ENCODE measurements around the gene TOP2A. TPM values are rescaled to one million over a fixed set of nuclear protein-coding genes. Genes with fewer than 3 reads are reported as not detected.
A peak's percentile ranks its signal among the peaks of the same experiment; 100 is the strongest.

The TOP2A gene
- total and polyA plus RNA-seq, 9 of the 15 experiments (the other 6 are each of a cell fraction or from before 2014, with no cell fraction given), result 133 to 347 (median 259) TPM

- WGBS (ENCODE audit: insufficient coverage, low coverage, missing lambda C conversion rate), result 81% methylated on average over 13 of the region's 13 CpGs
- Histone ChIP-seq H3K9me1 (ENCODE audit: control insufficient read depth, insufficient read depth, low read length) (no peaks in the 10 kb centered on the region), H3K79me2 (ENCODE audit: control insufficient read depth, insufficient read depth, low read length) (peaks cover 27% of the 10 kb centered on the region), H3K27ac (ENCODE audit: extremely low read depth, low read depth, low read length) (no peak overlapping the region), H3K4me2 (ENCODE audit: insufficient read depth, low read length) (no peak overlapping the region), H3K4me1 (replicated peaks in 1 of 2; ENCODE audit: control insufficient read depth in 2 of 2, insufficient read depth in 2 of 2, low read length in 2 of 2) (peaks cover 26 to 50% of the 10 kb centered on the region in 2 experiments), H4K20me1 (replicated peaks; ENCODE audit: control insufficient read depth, insufficient read depth, low read length) (no peaks in the 10 kb centered on the region; the same call in 1 of the 2 replicates), H3K4me3 (no peak overlapping the region), H3K27me3 (ENCODE audit: control insufficient read depth in 2 of 2, insufficient read depth in 2 of 2, low read length in 2 of 2) (no peaks in the 10 kb centered on the region), H3K9ac (ENCODE audit: insufficient read depth in 1 of 2, low read depth in 2 of 2, low read length in 2 of 2) (peak overlapping the region in 1 of 2 experiments; percentile 38; a peak in 2 of 4 replicates), H3K36me3 (ENCODE audit: control insufficient read depth, insufficient read depth, low read length) (peaks cover 32% of the 10 kb centered on the region; the same call in 2 of the 3 replicates), H3K9me3 (replicated peaks; ENCODE audit: control insufficient read depth, insufficient read depth, low read depth, low read length) (no peaks in the 10 kb centered on the region), H2AFZ (ENCODE audit: low read depth, low read length) (no peak overlapping the region)
- in situ Hi-C loops (cut with MboI) (no loop called here), intact Hi-C loops (cut with micrococcal nuclease) (no loop called here)
- ChIA-PET POLR2A (interaction anchor here (0.6 to 1.1 kb wide), 4 partner anchors 14 to 79 kb away, joined by 3 to 4 read pairs (median 3); partner anchors contain the start of gene TOP2A), CTCF (ENCODE audit: low intra/inter-chr PET ratio) (no interaction called here)
- DNase-seq (ENCODE audit: extremely low read depth in 1 of 4, low spot score in 3 of 4) (no peak), FAIRE-seq (no peak), ATAC-seq (no peak)
- BruUV-seq (replicated peaks), result no TSS peak
- TF ChIP-seq RBFOX2 (IDR thresholded peaks at IDR 0.05; ENCODE audit: low read depth, low read length), result 0 out of 2 replicates have a peak, but pooled peaks have one; percentile 24
- no peak for TF ChIP-seq THRA (IDR thresholded peaks at IDR 0.05)
Measured at GRCh38 chr17:40338941-40339649, 78.6 kb downstream of the TOP2A start.

Small RNA genes within 50 kb of the gene (small RNA-seq; reads per million reads assigned to genes)
- gene RF00019 (not detected), gene RNA5SP441 (not detected)

Other genes with a start within 250 kb of the TOP2A start
Only the 7 nearest of the 10 such genes appear.
- gene WIPF2, start 198.6 kb downstream of the TOP2A start, total RNA-seq (2014; rRNA removed), result 4.0 and 5.3 TPM in 2 replicates
- 4.5 and 5.1 TPM in 2 replicates for gene WIPF2, start 198.6 kb downstream of the TOP2A start, total RNA-seq (2014; rRNA removed; fragmentation: Illumina TruSeq; extraction: Trizol)
- gene WIPF2, start 198.6 kb downstream of the TOP2A start, total RNA-seq (2015; rRNA removed; fragmentation: Illumina TruSeq; extraction: Trizol), result 4.9 and 5.3 TPM in 2 replicates
- gene WIPF2, start 198.6 kb downstream of the TOP2A start, total RNA-seq (2021), result 13.9 and 15.0 TPM in 2 replicates
- gene WIPF2, start 198.6 kb downstream of the TOP2A start, polyA plus RNA-seq (2011; rRNA removed), result 3.6 and 5.3 TPM in 2 replicates
- 10.7 and 11.0 TPM in 2 replicates for gene WIPF2, start 198.6 kb downstream of the TOP2A start, polyA plus RNA-seq (2014; fragmentation: Illumina TruSeq; extraction: Trizol)
- gene WIPF2, start 198.6 kb downstream of the TOP2A start, polyA plus RNA-seq (2014; fragmentation: Nextera tagmentation; extraction: Ambion mirVana), result 1 to 10 TPM; 3.9 to 4.5 TPM
- 6.5 and 7.9 TPM in 2 replicates for gene WIPF2, start 198.6 kb downstream of the TOP2A start, polyA plus RNA-seq (2014; rRNA removed)
- 67.4 and 78.9 TPM in 2 replicates for gene CDC6, start 130.0 kb downstream of the TOP2A start, total RNA-seq (2014; rRNA removed)
- 119 and 133 TPM in 2 replicates for gene CDC6, start 130.0 kb downstream of the TOP2A start, total RNA-seq (2014; rRNA removed; fragmentation: Illumina TruSeq; extraction: Trizol)
- 110 and 112 TPM in 2 replicates for gene CDC6, start 130.0 kb downstream of the TOP2A start, total RNA-seq (2015; rRNA removed; fragmentation: Illumina TruSeq; extraction: Trizol)
- gene CDC6, start 130.0 kb downstream of the TOP2A start, total RNA-seq (2021), result 121 and 126 TPM in 2 replicates
- 63.3 and 106 TPM in 2 replicates for gene CDC6, start 130.0 kb downstream of the TOP2A start, polyA plus RNA-seq (2011; rRNA removed)
- gene CDC6, start 130.0 kb downstream of the TOP2A start, polyA plus RNA-seq (2014; fragmentation: Illumina TruSeq; extraction: Trizol), result 141 and 150 TPM in 2 replicates
- gene CDC6, start 130.0 kb downstream of the TOP2A start, polyA plus RNA-seq (2014; fragmentation: Nextera tagmentation; extraction: Ambion mirVana), result 10 to 100 TPM; 29.6 to 55.0 TPM
- 70.5 and 73.4 TPM in 2 replicates for gene CDC6, start 130.0 kb downstream of the TOP2A start, polyA plus RNA-seq (2014; rRNA removed)
- gene RARA, start 108.7 kb downstream of the TOP2A start, total RNA-seq (2014; rRNA removed), result 13.6 and 18.7 TPM in 2 replicates
- gene RARA, start 108.7 kb downstream of the TOP2A start, total RNA-seq (2014; rRNA removed; fragmentation: Illumina TruSeq; extraction: Trizol), result 5.0 and 7.5 TPM in 2 replicates
- 7.9 and 8.3 TPM in 2 replicates for gene RARA, start 108.7 kb downstream of the TOP2A start, total RNA-seq (2015; rRNA removed; fragmentation: Illumina TruSeq; extraction: Trizol)
- gene RARA, start 108.7 kb downstream of the TOP2A start, total RNA-seq (2021), result 26.2 and 28.0 TPM in 2 replicates
- 2.7 and 3.5 TPM in 2 replicates for gene RARA, start 108.7 kb downstream of the TOP2A start, polyA plus RNA-seq (2011; rRNA removed)
- gene RARA, start 108.7 kb downstream of the TOP2A start, polyA plus RNA-seq (2014; fragmentation: Illumina TruSeq; extraction: Trizol), result 24.2 and 25.2 TPM in 2 replicates
- under 1 TPM; 0.10 TPM for gene RARA, start 108.7 kb downstream of the TOP2A start, polyA plus RNA-seq (2014; fragmentation: Nextera tagmentation; extraction: Ambion mirVana)
- 12.2 and 13.0 TPM in 2 replicates for gene RARA, start 108.7 kb downstream of the TOP2A start, polyA plus RNA-seq (2014; rRNA removed)
- not detected in 2 replicates for gene GJD3, start 53.2 kb downstream of the TOP2A start, total RNA-seq (2014; rRNA removed)
- gene GJD3, start 53.2 kb downstream of the TOP2A start, total RNA-seq (2014; rRNA removed; fragmentation: Illumina TruSeq; extraction: Trizol), result not detected in 2 replicates
- gene GJD3, start 53.2 kb downstream of the TOP2A start, total RNA-seq (2015; rRNA removed; fragmentation: Illumina TruSeq; extraction: Trizol), result not detected in 2 replicates
- gene GJD3, start 53.2 kb downstream of the TOP2A start, total RNA-seq (2021), result 0.38 TPM in 1 of 2 replicates, not detected in the other
- not detected in 2 replicates for gene GJD3, start 53.2 kb downstream of the TOP2A start, polyA plus RNA-seq (2011; rRNA removed)
- gene GJD3, start 53.2 kb downstream of the TOP2A start, polyA plus RNA-seq (2014; fragmentation: Illumina TruSeq; extraction: Trizol), result not detected in 2 replicates
- gene GJD3, start 53.2 kb downstream of the TOP2A start, polyA plus RNA-seq (2014; fragmentation: Nextera tagmentation; extraction: Ambion mirVana), result not detected
- 0.17 TPM in 1 of 2 replicates, not detected in the other for gene GJD3, start 53.2 kb downstream of the TOP2A start, polyA plus RNA-seq (2014; rRNA removed)
- 17.8 and 18.6 TPM in 2 replicates for gene IGFBP4, start 25.6 kb upstream of the TOP2A start, total RNA-seq (2014; rRNA removed)
- gene IGFBP4, start 25.6 kb upstream of the TOP2A start, total RNA-seq (2014; rRNA removed; fragmentation: Illumina TruSeq; extraction: Trizol), result 18.1 and 18.3 TPM in 2 replicates
- gene IGFBP4, start 25.6 kb upstream of the TOP2A start, total RNA-seq (2015; rRNA removed; fragmentation: Illumina TruSeq; extraction: Trizol), result 12.0 and 12.6 TPM in 2 replicates
- gene IGFBP4, start 25.6 kb upstream of the TOP2A start, total RNA-seq (2021), result 87.6 and 99.8 TPM in 2 replicates
- gene IGFBP4, start 25.6 kb upstream of the TOP2A start, polyA plus RNA-seq (2011; rRNA removed), result 47.2 and 98.1 TPM in 2 replicates
- gene IGFBP4, start 25.6 kb upstream of the TOP2A start, polyA plus RNA-seq (2014; fragmentation: Illumina TruSeq; extraction: Trizol), result 46.6 and 64.4 TPM in 2 replicates
- 10 to 100 TPM in 1 of 2 experiments, 1 to 10 TPM in 1; 8.8 to 10.8 TPM for gene IGFBP4, start 25.6 kb upstream of the TOP2A start, polyA plus RNA-seq (2014; fragmentation: Nextera tagmentation; extraction: Ambion mirVana)
- 37.5 and 43.5 TPM in 2 replicates for gene IGFBP4, start 25.6 kb upstream of the TOP2A start, polyA plus RNA-seq (2014; rRNA removed)
- gene TNS4, start 83.7 kb upstream of the TOP2A start, total RNA-seq (2014; rRNA removed), result 0.18 and 0.24 TPM in 2 replicates
- 0.06 and 0.11 TPM in 2 replicates for gene TNS4, start 83.7 kb upstream of the TOP2A start, total RNA-seq (2014; rRNA removed; fragmentation: Illumina TruSeq; extraction: Trizol)
- not detected in 2 replicates for gene TNS4, start 83.7 kb upstream of the TOP2A start, total RNA-seq (2015; rRNA removed; fragmentation: Illumina TruSeq; extraction: Trizol)
- 0.73 and 0.78 TPM in 2 replicates for gene TNS4, start 83.7 kb upstream of the TOP2A start, total RNA-seq (2021)
- gene TNS4, start 83.7 kb upstream of the TOP2A start, polyA plus RNA-seq (2011; rRNA removed), result 0.15 and 0.53 TPM in 2 replicates
- gene TNS4, start 83.7 kb upstream of the TOP2A start, polyA plus RNA-seq (2014; fragmentation: Illumina TruSeq; extraction: Trizol), result 0.54 and 0.61 TPM in 2 replicates
- gene TNS4, start 83.7 kb upstream of the TOP2A start, polyA plus RNA-seq (2014; fragmentation: Nextera tagmentation; extraction: Ambion mirVana), result under 1 TPM; 0.04 to 0.07 TPM
- gene TNS4, start 83.7 kb upstream of the TOP2A start, polyA plus RNA-seq (2014; rRNA removed), result 0.29 and 0.40 TPM in 2 replicates
- 0.14 and 0.33 TPM in 2 replicates for gene CCR7, start 147.6 kb upstream of the TOP2A start, total RNA-seq (2014; rRNA removed)
- 0.13 and 0.22 TPM in 2 replicates for gene CCR7, start 147.6 kb upstream of the TOP2A start, total RNA-seq (2014; rRNA removed; fragmentation: Illumina TruSeq; extraction: Trizol)
- 0.30 and 0.51 TPM in 2 replicates for gene CCR7, start 147.6 kb upstream of the TOP2A start, total RNA-seq (2015; rRNA removed; fragmentation: Illumina TruSeq; extraction: Trizol)
- 1.1 and 1.3 TPM in 2 replicates for gene CCR7, start 147.6 kb upstream of the TOP2A start, total RNA-seq (2021)
- gene CCR7, start 147.6 kb upstream of the TOP2A start, polyA plus RNA-seq (2011; rRNA removed), result 0.46 and 1.4 TPM in 2 replicates
- gene CCR7, start 147.6 kb upstream of the TOP2A start, polyA plus RNA-seq (2014; fragmentation: Illumina TruSeq; extraction: Trizol), result 0.48 and 0.73 TPM in 2 replicates
- gene CCR7, start 147.6 kb upstream of the TOP2A start, polyA plus RNA-seq (2014; fragmentation: Nextera tagmentation; extraction: Ambion mirVana), result 1 to 10 TPM in 1 of 2 experiments, under 1 TPM in 1; 0.58 to 1.0 TPM
- gene CCR7, start 147.6 kb upstream of the TOP2A start, polyA plus RNA-seq (2014; rRNA removed), result 0.32 and 0.56 TPM in 2 replicates